Ovary (tissue), 3 donors: ENCODE measurements around the gene HOXC11.

ENCODE experiments used
- CTCF ChIP-seq, 3 donors: fragments of 450-650 bp in 2 of 3; fragments of 200-600 bp in 1 of 3; IDR thresholded peaks; one replicate each; pipeline versions ENCODE4 v1.5.1 to v1.8.0; 2016 to 2022; ENCODE audit warnings: antibody characterized with exemption in 3 of 3, mild to moderate bottlenecking in 1 of 3
- EP300 ChIP-seq: sonication (generic); formaldehyde crosslinking; IDR thresholded peaks from one replicate; pipeline ENCODE4 v1.6.1; 2017; ENCODE audit warnings: antibody characterized with exemption
- POLR2A ChIP-seq: fragments of 450-650 bp; IDR thresholded peaks from one replicate; pipeline ENCODE4 v1.6.1; 2017; ENCODE audit warnings: antibody characterized with exemption, mild to moderate bottlenecking, moderate library complexity
- donor health status: DM: no; HTN: no; CAD: no.

- no peak for TF ChIP-seq CTCF (IDR thresholded peaks at IDR 0.05)
- TF ChIP-seq POLR2A = no peak
- TF ChIP-seq EP300 = no peak
Observed at GRCh38 chr12:53974084-53975063, 1.4 kb downstream of the HOXC11 start, which contains the start of gene HOTAIR.
